LNCaP clone FGC (cell line): ENCODE measurements around the gene RNF223.
A peak's percentile ranks its signal among the peaks of the same experiment; 100 is the strongest.
"Not testable (repeated sequence)": the region's sequence is repeated elsewhere in the genome, so short reads cannot be mapped to it uniquely, and the experiment has no call there.

Experiments
- DNase-seq: peaks from one replicate; pipeline ENCODE4 v3.0.0-alpha.2; 2011; ENCODE audit warnings: low read depth
- H3K4me3 ChIP-seq: 2 replicates; pipeline ENCODE4 v1.5.1; 2011; ENCODE audit warnings: mild to moderate bottlenecking, low read depth, low read length, control low read depth
- CTCF ChIP-seq: IDR thresholded peaks from 2 replicates; pipeline ENCODE4 v1.5.1; 2012; ENCODE audit warnings: mild to moderate bottlenecking; ENCODE audit not compliant: control insufficient read depth, insufficient read depth; ENCODE audit errors: extremely low read depth

Gene RNF223

GRCh38 chr1:1035291-1035943 lies 38.7 kb downstream of the RNF223 start:
- no peak overlapping the region for H3K4me3 ChIP-seq
- no peak for TF ChIP-seq CTCF
- DNase-seq: no peak

DNA sequence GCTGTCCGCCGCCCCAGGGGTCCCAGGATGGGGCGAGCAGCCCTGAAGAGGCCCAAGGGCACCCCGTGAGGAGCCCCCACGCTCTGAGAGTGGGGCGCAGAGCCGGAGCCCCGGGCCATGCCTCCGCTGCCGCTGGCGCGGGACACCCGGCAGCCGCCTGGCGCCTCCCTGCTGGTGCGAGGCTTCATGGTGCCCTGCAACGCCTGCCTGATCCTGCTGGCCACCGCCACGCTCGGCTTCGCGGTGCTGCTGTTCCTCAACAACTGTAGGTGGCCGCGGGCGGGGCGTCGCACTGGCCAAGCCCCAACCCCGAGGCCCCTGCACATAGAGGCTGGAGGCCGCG lies 39.7 kb downstream of the RNF223 start:
- no peak overlapping the region for H3K4me3 ChIP-seq
- TF ChIP-seq CTCF: no peak
- no peak for DNase-seq

- TF ChIP-seq CTCF: no peak
- DNase-seq: no peak
- H3K4me3 ChIP-seq: no peak overlapping the region
Measured at GRCh38 chr1:1033731-1034438, 40.2 kb downstream of the RNF223 start.

- TF ChIP-seq CTCF: peak; percentile 40
- H3K4me3 ChIP-seq: 0 out of 2 replicates have a peak overlapping the region, but pooled peaks have one; percentile 4
- no peak for DNase-seq
Measured at GRCh38 chr1:1033009-1033587, 41.0 kb downstream of the RNF223 start.

GRCh38 chr1:1032424-1032823 lies 41.7 kb downstream of the RNF223 start:
- H3K4me3 ChIP-seq: no peak overlapping the region
- TF ChIP-seq CTCF: no peak
- no peak for DNase-seq

DNA sequence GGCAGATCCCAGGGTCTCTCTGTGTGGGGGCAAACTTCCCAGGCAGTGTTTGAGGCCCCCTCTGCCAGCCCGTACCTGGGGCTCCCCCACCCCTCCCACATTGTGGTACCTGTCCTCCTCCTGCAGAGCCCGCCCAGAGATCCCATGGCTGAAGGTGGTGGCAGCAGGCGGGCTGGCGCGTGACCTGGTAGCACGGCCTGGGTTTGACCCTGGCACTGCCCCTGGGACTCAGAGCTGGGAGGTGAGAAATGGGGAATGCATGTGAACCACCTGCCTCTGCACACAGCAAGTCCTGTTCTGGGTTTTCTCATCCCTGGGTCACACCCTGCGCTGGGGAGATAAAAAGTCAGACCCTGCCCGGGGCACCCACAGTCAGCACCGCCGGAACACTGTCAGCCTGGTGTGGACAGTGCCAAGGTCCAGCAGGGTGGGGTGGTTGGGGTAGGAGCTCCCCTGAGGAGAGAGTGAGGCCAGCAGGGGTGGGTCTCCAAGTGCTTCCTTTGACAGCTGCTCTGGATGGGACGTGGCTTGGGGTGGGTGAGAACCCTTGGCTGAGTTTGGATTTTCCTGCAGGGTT lies 42.4 kb downstream of the RNF223 start:
- no peak for TF ChIP-seq CTCF
- H3K4me3 ChIP-seq: no peak overlapping the region
- no peak for DNase-seq

DNA sequence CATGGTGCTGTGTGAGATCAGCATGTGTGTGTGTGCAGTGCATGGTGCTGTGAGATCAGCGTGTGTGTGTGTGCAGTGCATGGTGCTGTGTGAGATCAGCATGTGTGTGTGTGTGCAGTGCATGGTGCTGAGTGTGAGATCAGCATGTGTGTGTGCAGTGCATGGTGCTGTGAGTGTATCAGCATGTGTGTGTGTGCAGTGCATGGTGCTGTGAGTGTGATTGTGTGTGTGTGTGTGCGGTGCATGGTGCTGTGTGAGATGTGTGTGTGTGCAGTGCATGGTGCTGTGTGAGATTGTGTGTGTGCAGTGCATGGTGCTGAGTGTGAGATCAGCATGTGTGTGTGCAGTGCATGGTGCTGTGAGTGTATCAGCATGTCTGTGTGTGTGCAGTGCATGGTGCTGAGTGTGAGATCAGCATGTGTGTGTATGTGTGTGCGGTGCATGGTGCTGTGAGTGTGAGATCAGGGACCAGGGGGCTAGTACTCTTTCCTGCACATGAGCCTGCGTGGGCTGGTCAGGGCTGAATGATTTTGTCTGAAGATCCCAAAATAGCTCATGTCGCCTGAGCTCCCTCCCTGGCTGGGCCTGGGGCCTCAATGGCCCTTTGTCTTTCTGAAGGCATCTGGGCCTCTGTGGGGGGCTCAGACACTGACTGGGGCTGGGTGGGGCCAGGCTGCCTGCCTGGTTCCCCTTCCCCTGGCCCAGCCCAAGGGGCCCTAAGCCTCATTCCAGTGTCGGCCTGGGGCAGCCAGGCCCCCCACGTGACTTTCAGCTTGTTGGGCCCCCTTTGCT lies 43.0 kb downstream of the RNF223 start:
- DNase-seq: not testable (repeated sequence)

More for the DNA sequence above, 43.0 kb downstream of the RNF223 start:
- H3K4me3 ChIP-seq: not testable (repeated sequence)
